ENCODE results near the gene EXO1.

Gene EXO1

DNA sequence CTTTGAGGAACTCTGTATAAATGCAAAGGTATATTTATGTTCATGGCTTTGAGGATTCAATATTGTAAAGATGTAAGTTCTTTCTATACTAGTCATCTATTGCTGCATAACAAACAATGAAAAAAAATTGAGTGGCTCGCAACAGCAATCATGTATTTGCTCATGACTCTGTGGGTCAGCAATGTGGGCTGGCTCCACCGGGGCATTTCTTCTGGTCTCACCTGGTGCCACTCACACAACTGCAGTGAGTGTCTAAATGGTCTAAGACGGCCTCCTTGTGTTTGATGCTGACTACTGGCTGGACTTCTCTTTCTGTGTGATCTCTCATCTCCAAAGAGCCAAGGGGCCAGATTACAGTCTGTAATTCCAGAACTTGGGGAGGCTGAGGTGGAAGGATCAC, 45.1 kb upstream of the EXO1 start:
- no peak for TF ChIP-seq YY1 (IDR thresholded peaks at IDR 0.05; ENCODE audit: low read depth)
- TF ChIP-seq TCF12 (IDR thresholded peaks at IDR 0.05; ENCODE audit: low read depth), result no peak
- no peak for TF ChIP-seq EP300 (IDR thresholded peaks at IDR 0.05; ENCODE audit: borderline replicate concordance)
- no peak for TF ChIP-seq FOXM1 (IDR thresholded peaks at IDR 0.05; ENCODE audit: borderline replicate concordance, low read depth)
- TF ChIP-seq CEBPB (IDR thresholded peaks at IDR 0.05), result no peak
- TF ChIP-seq EGR1 (IDR thresholded peaks at IDR 0.05), result no peak
- TF ChIP-seq TAF1 (IDR thresholded peaks at IDR 0.05; ENCODE audit: low read depth), result no peak
- TF ChIP-seq RAD21 (IDR thresholded peaks at IDR 0.05; ENCODE audit: low read depth), result no peak
- no peak for TF ChIP-seq ZBTB7A (IDR thresholded peaks at IDR 0.05; ENCODE audit: low read depth)
- TF ChIP-seq, protein P1, sequence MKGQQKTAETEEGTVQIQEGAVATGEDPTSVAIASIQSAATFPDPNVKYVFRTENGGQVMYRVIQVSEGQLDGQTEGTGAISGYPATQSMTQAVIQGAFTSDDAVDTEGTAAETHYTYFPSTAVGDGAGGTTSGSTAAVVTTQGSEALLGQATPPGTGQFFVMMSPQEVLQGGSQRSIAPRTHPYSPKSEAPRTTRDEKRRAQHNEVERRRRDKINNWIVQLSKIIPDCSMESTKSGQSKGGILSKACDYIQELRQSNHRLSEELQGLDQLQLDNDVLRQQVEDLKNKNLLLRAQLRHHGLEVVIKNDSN (IDR thresholded peaks at IDR 0.05), result no peak
- TF ChIP-seq TEAD4 (IDR thresholded peaks at IDR 0.05), result no peak
- TF ChIP-seq NFIC (IDR thresholded peaks at IDR 0.05), result no peak
- no peak for TF ChIP-seq REST (IDR thresholded peaks at IDR 0.05; ENCODE audit: low read depth)
- TF ChIP-seq CREB1 (IDR thresholded peaks at IDR 0.05; ENCODE audit: low read depth), result no peak
- no peak for TF ChIP-seq MAX (IDR thresholded peaks at IDR 0.05)

DNA sequence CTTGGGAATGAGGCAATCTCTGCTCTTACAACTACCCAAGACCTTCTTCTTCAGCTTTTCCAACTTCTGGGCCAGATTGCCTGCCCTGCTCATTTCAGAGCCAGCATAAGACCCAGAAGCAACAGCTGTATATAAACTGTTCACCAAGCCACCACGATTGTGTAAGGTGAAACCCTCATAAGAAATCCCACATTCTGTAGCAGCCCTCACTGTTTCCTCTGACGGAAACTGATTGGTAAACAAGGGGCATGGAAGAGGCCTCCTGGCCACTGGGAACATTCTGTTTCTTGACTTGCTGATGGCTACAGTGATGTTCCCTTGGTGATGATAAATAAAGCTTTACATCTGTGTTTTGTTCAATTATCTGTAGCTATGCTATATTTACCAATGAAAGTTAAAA, 39.7 kb upstream of the EXO1 start:
- TF ChIP-seq CREB1 (IDR thresholded peaks at IDR 0.05; ENCODE audit: low read depth), result no peak

DNA sequence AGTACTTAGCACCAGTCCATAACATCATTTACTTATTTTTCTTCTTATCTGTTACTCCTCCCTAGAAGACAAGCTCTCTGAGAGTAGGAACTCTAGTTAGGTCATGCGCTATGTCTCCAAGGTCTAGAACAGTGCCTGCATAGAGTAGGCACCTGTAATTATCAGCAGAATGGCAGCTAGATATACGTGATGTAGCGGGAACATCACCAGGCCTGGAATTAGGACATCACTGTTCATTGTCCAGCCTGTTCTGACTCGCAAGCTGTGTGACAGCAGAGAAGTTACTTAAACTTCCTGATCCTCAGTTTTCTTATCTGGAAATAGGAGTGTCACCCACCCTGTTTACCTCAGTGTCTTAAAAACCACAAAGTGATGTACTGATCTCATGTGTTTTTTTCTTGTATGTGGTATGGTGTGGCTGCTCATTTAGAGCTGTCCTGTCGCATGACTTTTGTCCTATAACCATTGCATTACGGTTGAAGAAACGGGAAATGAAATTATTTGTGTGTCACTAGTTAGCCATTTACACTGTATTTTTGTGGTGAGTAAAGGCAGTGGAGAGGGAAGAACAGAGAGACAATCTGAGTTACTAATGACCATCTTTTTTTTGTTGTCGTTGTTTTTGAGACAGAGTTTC, 37.1 kb upstream of the EXO1 start:
- TF ChIP-seq RAD21 (IDR thresholded peaks at IDR 0.05; ENCODE audit: low read depth) (no peak), ZBTB7A (IDR thresholded peaks at IDR 0.05; ENCODE audit: low read depth) (no peak), REST (IDR thresholded peaks at IDR 0.05; ENCODE audit: low read depth) (no peak), TCF12 (IDR thresholded peaks at IDR 0.05; ENCODE audit: low read depth) (no peak), YY1 (IDR thresholded peaks at IDR 0.05; ENCODE audit: low read depth) (no peak), CREB1 (IDR thresholded peaks at IDR 0.05; ENCODE audit: low read depth) (no peak), EGR1 (IDR thresholded peaks at IDR 0.05) (no peak), FOXM1 (IDR thresholded peaks at IDR 0.05; ENCODE audit: borderline replicate concordance, low read depth) (no peak), EP300 (IDR thresholded peaks at IDR 0.05; ENCODE audit: borderline replicate concordance) (no peak), TEAD4 (IDR thresholded peaks at IDR 0.05) (no peak), TAF1 (IDR thresholded peaks at IDR 0.05; ENCODE audit: low read depth) (no peak)
- TF ChIP-seq, protein P1 (IDR thresholded peaks at IDR 0.05), result no peak

GRCh38 chr1:241813768-241814320, 34.2 kb upstream of the EXO1 start:
- TF ChIP-seq RAD21 (IDR thresholded peaks at IDR 0.05; ENCODE audit: low read depth) (no peak), YY1 (IDR thresholded peaks at IDR 0.05; ENCODE audit: low read depth) (no peak), CEBPB (IDR thresholded peaks at IDR 0.05) (no peak), MAX (IDR thresholded peaks at IDR 0.05) (no peak), EP300 (IDR thresholded peaks at IDR 0.05; ENCODE audit: borderline replicate concordance) (no peak), TEAD4 (IDR thresholded peaks at IDR 0.05) (no peak), FOXM1 (IDR thresholded peaks at IDR 0.05; ENCODE audit: borderline replicate concordance, low read depth) (no peak), REST (IDR thresholded peaks at IDR 0.05; ENCODE audit: low read depth) (no peak), NFIC (IDR thresholded peaks at IDR 0.05) (no peak), TCF12 (IDR thresholded peaks at IDR 0.05; ENCODE audit: low read depth) (no peak), TAF1 (IDR thresholded peaks at IDR 0.05; ENCODE audit: low read depth) (no peak), EGR1 (IDR thresholded peaks at IDR 0.05) (no peak), ZBTB7A (IDR thresholded peaks at IDR 0.05; ENCODE audit: low read depth) (no peak), CREB1 (IDR thresholded peaks at IDR 0.05; ENCODE audit: low read depth) (no peak)
- TF ChIP-seq, protein P1 (IDR thresholded peaks at IDR 0.05), result no peak

Measured in Ishikawa (cell line).